ENCODE data around the gene LSM2.
A peak's percentile ranks its signal among the peaks of the same experiment; 100 is the strongest.
"Not testable (repeated sequence)": the region's sequence is repeated elsewhere in the genome, so short reads cannot be mapped to it uniquely, and the experiment has no call there.

The LSM2 gene

GRCh38 chr6:31799781-31800180 is 7.0 kb downstream of the LSM2 start:
- TF ChIP-seq CTCF (IDR thresholded peaks at IDR 0.05; ENCODE audit: low read depth, low read length, missing control alignments): no peak
- in situ Hi-C loops (cut with HindIII; ENCODE audit: low sequenced_read_pairs): no loop called here
- DNase-seq (ENCODE audit: low read depth): no peak
- H3K4me3 ChIP-seq (ENCODE audit: low read depth, low read length): no peak overlapping the region

GRCh38 chr6:31797588-31797987 is 9.2 kb downstream of the LSM2 start:
- no peak for TF ChIP-seq CTCF (IDR thresholded peaks at IDR 0.05; ENCODE audit: low read depth, low read length, missing control alignments)
- DNase-seq (ENCODE audit: low read depth): no peak
- in situ Hi-C loops (cut with HindIII; ENCODE audit: low sequenced_read_pairs): no loop called here
- H3K4me3 ChIP-seq (ENCODE audit: low read depth, low read length): no peak overlapping the region

GRCh38 chr6:31796993-31797385 is 9.8 kb downstream of the LSM2 start:
- TF ChIP-seq CTCF (IDR thresholded peaks at IDR 0.05; ENCODE audit: low read depth, low read length, missing control alignments): no peak
- no peak for DNase-seq (ENCODE audit: low read depth)
- H3K4me3 ChIP-seq (ENCODE audit: low read depth, low read length): no peak overlapping the region
- in situ Hi-C loops (cut with HindIII; ENCODE audit: low sequenced_read_pairs): no loop called here

GRCh38 chr6:31795616-31796298 is 11.0 kb downstream of the LSM2 start, which contains the start of gene VARS1:
Gene VARS1, minus strand, starts transcription at chr6:31795752. Its CDS starts 535 bp downstream, at chr6:31795217.
- DNase-seq (ENCODE audit: low read depth): peak; percentile 65
- H3K4me3 ChIP-seq (ENCODE audit: low read depth, low read length): peak within 1 kb of the TSS; percentile 91
- peak; percentile 77 for TF ChIP-seq CTCF (IDR thresholded peaks at IDR 0.05; ENCODE audit: low read depth, low read length, missing control alignments)
- in situ Hi-C loops (cut with HindIII; ENCODE audit: low sequenced_read_pairs): no loop called here

GRCh38 chr6:31794866-31795615 is 11.7 kb downstream of the LSM2 start:
- TF ChIP-seq CTCF (IDR thresholded peaks at IDR 0.05; ENCODE audit: low read depth, low read length, missing control alignments): no peak
- no peak for DNase-seq (ENCODE audit: low read depth)
- H3K4me3 ChIP-seq (ENCODE audit: low read depth, low read length): peak overlapping the region; percentile 91
- in situ Hi-C loops (cut with HindIII; ENCODE audit: low sequenced_read_pairs): no loop called here

- no peak for TF ChIP-seq CTCF (IDR thresholded peaks at IDR 0.05; ENCODE audit: low read depth, low read length, missing control alignments)
- no peak for DNase-seq (ENCODE audit: low read depth)
- in situ Hi-C loops (cut with HindIII; ENCODE audit: low sequenced_read_pairs): no loop called here
- peak overlapping the region; percentile 91 for H3K4me3 ChIP-seq (ENCODE audit: low read depth, low read length)
Measured at GRCh38 chr6:31794294-31794865, 12.4 kb downstream of the LSM2 start.

- DNase-seq (ENCODE audit: low read depth); in situ Hi-C loops (cut with HindIII; ENCODE audit: low sequenced_read_pairs): not testable (repeated sequence)
- peak overlapping the region; percentile 91 for H3K4me3 ChIP-seq (ENCODE audit: low read depth, low read length)
Measured at GRCh38 chr6:31793927-31794245, 12.9 kb downstream of the LSM2 start.

Data from astrocyte of the cerebellum (primary cell).